ENCODE measurements around the gene DYNLT5.
"Not testable (repeated sequence)": the region's sequence is repeated elsewhere in the genome, so short reads cannot be mapped to it uniquely, and the experiment has no call there.

DYNLT5 gene

GRCh38 chr1:66778969-66779368 lies 26.7 kb downstream of the DYNLT5 start:
- Histone ChIP-seq H3K4me3 (ENCODE audit: low read length, poor library complexity, severe bottlenecking) (no peak overlapping the region), H3K4me1 (ENCODE audit: insufficient read depth, low read length, poor library complexity, severe bottlenecking) (peaks cover 8% of the 10 kb centered on the region), H3K4me2 (ENCODE audit: low read depth, low read length, poor library complexity, severe bottlenecking) (no peak overlapping the region), H3K79me2 (ENCODE audit: insufficient read depth, low read length) (no peaks in the 10 kb centered on the region), H3K27me3 (ENCODE audit: insufficient read depth, low read length, poor library complexity, severe bottlenecking) (no peaks in the 10 kb centered on the region), H2AFZ (ENCODE audit: low read length) (no peak overlapping the region), H3K9ac (ENCODE audit: low read depth, low read length, poor library complexity, severe bottlenecking) (no peak overlapping the region), H3F3A (ENCODE audit: low read depth) (no peaks in the 10 kb centered on the region), H4K20me1 (ENCODE audit: insufficient read depth, low read length, poor library complexity, severe bottlenecking) (no peaks in the 10 kb centered on the region), H3K9me2 (replicated peaks; ENCODE audit: low read depth, low read length) (no peaks in the 10 kb centered on the region), H3K36me3 (ENCODE audit: insufficient read depth, low read length) (no peaks in the 10 kb centered on the region), H3K9me3 (ENCODE audit: insufficient read depth, low read depth, low read length) (no peaks in the 10 kb centered on the region)
- TF ChIP-seq EZH2phosphoT487 (IDR thresholded peaks at IDR 0.05; ENCODE audit: borderline replicate concordance) (no peak), CTCF (conservative IDR thresholded peaks at IDR 0.05; ENCODE audit: low read length) (no peak)

- Histone ChIP-seq H3K4me1 (ENCODE audit: insufficient read depth, low read length, poor library complexity, severe bottlenecking) (peaks cover 8% of the 10 kb centered on the region), H3K9me3 (ENCODE audit: insufficient read depth, low read depth, low read length) (no peaks in the 10 kb centered on the region), H3K4me3 (ENCODE audit: low read length, poor library complexity, severe bottlenecking) (no peak overlapping the region), H4K20me1 (ENCODE audit: insufficient read depth, low read length, poor library complexity, severe bottlenecking) (no peaks in the 10 kb centered on the region), H3K27me3 (ENCODE audit: insufficient read depth, low read length, poor library complexity, severe bottlenecking) (no peaks in the 10 kb centered on the region), H3K36me3 (ENCODE audit: insufficient read depth, low read length) (no peaks in the 10 kb centered on the region), H3K79me2 (ENCODE audit: insufficient read depth, low read length) (no peaks in the 10 kb centered on the region), H2AFZ (ENCODE audit: low read length) (no peak overlapping the region), H3K9me2 (replicated peaks; ENCODE audit: low read depth, low read length) (no peaks in the 10 kb centered on the region), H3K4me2 (ENCODE audit: low read depth, low read length, poor library complexity, severe bottlenecking) (no peak overlapping the region), H3K9ac (ENCODE audit: low read depth, low read length, poor library complexity, severe bottlenecking) (no peak overlapping the region), H3F3A (ENCODE audit: low read depth) (no peaks in the 10 kb centered on the region)
- TF ChIP-seq CTCF (conservative IDR thresholded peaks at IDR 0.05; ENCODE audit: low read length) (no peak), EZH2phosphoT487 (IDR thresholded peaks at IDR 0.05; ENCODE audit: borderline replicate concordance) (no peak)
Measured at GRCh38 chr1:66779475-66780078, 27.3 kb downstream of the DYNLT5 start.

GRCh38 chr1:66785800-66786199 lies 33.5 kb downstream of the DYNLT5 start:
- not testable (repeated sequence) for H4K20me1 ChIP-seq (ENCODE audit: insufficient read depth, low read length, poor library complexity, severe bottlenecking); H3K27me3 ChIP-seq (ENCODE audit: insufficient read depth, low read length, poor library complexity, severe bottlenecking); H3K4me1 ChIP-seq (ENCODE audit: insufficient read depth, low read length, poor library complexity, severe bottlenecking); H3K36me3 ChIP-seq (ENCODE audit: insufficient read depth, low read length); H3K4me2 ChIP-seq (ENCODE audit: low read depth, low read length, poor library complexity, severe bottlenecking); H3K9me2 ChIP-seq (replicated peaks; ENCODE audit: low read depth, low read length); H3K9ac ChIP-seq (ENCODE audit: low read depth, low read length, poor library complexity, severe bottlenecking); H3K4me3 ChIP-seq (ENCODE audit: low read length, poor library complexity, severe bottlenecking); H2AFZ ChIP-seq (ENCODE audit: low read length); H3K79me2 ChIP-seq (ENCODE audit: insufficient read depth, low read length); H3F3A ChIP-seq (ENCODE audit: low read depth); H3K9me3 ChIP-seq (ENCODE audit: insufficient read depth, low read depth, low read length)

- H3K4me1 ChIP-seq (ENCODE audit: insufficient read depth, low read length, poor library complexity, severe bottlenecking), result peaks cover 7% of the 10 kb centered on the region
- no peaks in the 10 kb centered on the region for H3K9me3 ChIP-seq (ENCODE audit: insufficient read depth, low read depth, low read length)
- H3K79me2 ChIP-seq (ENCODE audit: insufficient read depth, low read length), result no peaks in the 10 kb centered on the region
- no peak overlapping the region for H3K9ac ChIP-seq (ENCODE audit: low read depth, low read length, poor library complexity, severe bottlenecking)
- no peaks in the 10 kb centered on the region for H3F3A ChIP-seq (ENCODE audit: low read depth)
- H3K9me2 ChIP-seq (replicated peaks; ENCODE audit: low read depth, low read length), result no peaks in the 10 kb centered on the region
- no peaks in the 10 kb centered on the region for H4K20me1 ChIP-seq (ENCODE audit: insufficient read depth, low read length, poor library complexity, severe bottlenecking)
- H3K4me2 ChIP-seq (ENCODE audit: low read depth, low read length, poor library complexity, severe bottlenecking), result no peak overlapping the region
- no peak overlapping the region for H2AFZ ChIP-seq (ENCODE audit: low read length)
- H3K36me3 ChIP-seq (ENCODE audit: insufficient read depth, low read length), result no peaks in the 10 kb centered on the region
- no peaks in the 10 kb centered on the region for H3K27me3 ChIP-seq (ENCODE audit: insufficient read depth, low read length, poor library complexity, severe bottlenecking)
- no peak for TF ChIP-seq CTCF (conservative IDR thresholded peaks at IDR 0.05; ENCODE audit: low read length)
- no peak for TF ChIP-seq EZH2phosphoT487 (IDR thresholded peaks at IDR 0.05; ENCODE audit: borderline replicate concordance)
- H3K4me3 ChIP-seq (ENCODE audit: low read length, poor library complexity, severe bottlenecking), result no peak overlapping the region
Measured at GRCh38 chr1:66787641-66788040, 35.4 kb downstream of the DYNLT5 start.
